Astrocyte (in vitro differentiated cells and primary cell): Measurements from ENCODE around the gene PTPRM.

ENCODE experiments used
- EZH2 ChIP-seq: IDR thresholded peaks from 2 replicates; pipeline ENCODE4 v1.6.1; 2012; ENCODE audit warnings: mild to moderate bottlenecking, low read length, inconsistent platforms; ENCODE audit not compliant: insufficient read depth
- TF ChIP-seq, protein P1 (sequence below): IDR thresholded peaks from 2 replicates; pipeline ENCODE4 v1.5.1; 2011; ENCODE audit warnings: low read depth, mild to moderate bottlenecking, inconsistent platforms, low read length, moderate library complexity; ENCODE audit not compliant: insufficient read depth

DNA sequence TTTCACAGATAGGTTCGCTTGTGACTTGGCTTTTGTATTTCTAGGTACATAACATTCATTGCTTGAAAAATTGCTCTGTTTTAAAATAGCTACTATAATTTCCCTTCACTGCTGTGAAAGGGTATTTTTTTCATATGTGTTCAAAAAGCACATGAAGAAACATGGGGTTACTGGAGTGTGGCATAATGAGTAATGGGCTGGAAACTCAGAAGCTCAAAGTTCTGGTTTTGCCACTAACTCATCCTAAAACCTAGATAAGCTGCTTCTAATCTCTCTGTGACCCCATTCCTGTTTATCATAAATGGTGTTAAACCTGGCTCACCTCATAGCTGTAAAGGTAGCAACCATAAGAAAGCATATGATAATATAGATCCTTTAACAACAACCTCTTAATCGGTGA lies 319.3 kb downstream of the PTPRM start:
- TF ChIP-seq, protein P1, sequence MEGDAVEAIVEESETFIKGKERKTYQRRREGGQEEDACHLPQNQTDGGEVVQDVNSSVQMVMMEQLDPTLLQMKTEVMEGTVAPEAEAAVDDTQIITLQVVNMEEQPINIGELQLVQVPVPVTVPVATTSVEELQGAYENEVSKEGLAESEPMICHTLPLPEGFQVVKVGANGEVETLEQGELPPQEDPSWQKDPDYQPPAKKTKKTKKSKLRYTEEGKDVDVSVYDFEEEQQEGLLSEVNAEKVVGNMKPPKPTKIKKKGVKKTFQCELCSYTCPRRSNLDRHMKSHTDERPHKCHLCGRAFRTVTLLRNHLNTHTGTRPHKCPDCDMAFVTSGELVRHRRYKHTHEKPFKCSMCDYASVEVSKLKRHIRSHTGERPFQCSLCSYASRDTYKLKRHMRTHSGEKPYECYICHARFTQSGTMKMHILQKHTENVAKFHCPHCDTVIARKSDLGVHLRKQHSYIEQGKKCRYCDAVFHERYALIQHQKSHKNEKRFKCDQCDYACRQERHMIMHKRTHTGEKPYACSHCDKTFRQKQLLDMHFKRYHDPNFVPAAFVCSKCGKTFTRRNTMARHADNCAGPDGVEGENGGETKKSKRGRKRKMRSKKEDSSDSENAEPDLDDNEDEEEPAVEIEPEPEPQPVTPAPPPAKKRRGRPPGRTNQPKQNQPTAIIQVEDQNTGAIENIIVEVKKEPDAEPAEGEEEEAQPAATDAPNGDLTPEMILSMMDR = no peak
- TF ChIP-seq EZH2 = no peak
